ENCODE measurements around the gene SGO1.

DNA sequence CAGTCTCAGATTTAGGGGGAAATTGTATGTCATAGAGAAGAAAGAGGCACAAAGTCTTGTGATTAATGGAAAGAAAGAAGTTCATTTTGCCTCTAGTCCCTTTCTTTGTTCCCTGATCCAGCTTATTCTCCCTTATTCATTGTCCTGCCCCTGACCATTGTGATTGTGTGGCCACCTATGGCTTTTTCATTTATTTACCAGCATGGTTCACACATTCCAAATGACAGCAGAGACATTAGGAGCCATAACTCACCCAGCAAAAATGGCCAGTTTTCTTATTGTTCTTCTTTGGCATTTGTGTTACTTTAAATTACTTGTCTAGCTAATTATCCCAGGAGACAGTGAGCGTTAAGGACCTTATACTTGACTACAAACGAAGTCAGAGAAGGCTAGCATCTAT, 36.3 kb upstream of the SGO1 start:
- TF ChIP-seq, protein P1, sequence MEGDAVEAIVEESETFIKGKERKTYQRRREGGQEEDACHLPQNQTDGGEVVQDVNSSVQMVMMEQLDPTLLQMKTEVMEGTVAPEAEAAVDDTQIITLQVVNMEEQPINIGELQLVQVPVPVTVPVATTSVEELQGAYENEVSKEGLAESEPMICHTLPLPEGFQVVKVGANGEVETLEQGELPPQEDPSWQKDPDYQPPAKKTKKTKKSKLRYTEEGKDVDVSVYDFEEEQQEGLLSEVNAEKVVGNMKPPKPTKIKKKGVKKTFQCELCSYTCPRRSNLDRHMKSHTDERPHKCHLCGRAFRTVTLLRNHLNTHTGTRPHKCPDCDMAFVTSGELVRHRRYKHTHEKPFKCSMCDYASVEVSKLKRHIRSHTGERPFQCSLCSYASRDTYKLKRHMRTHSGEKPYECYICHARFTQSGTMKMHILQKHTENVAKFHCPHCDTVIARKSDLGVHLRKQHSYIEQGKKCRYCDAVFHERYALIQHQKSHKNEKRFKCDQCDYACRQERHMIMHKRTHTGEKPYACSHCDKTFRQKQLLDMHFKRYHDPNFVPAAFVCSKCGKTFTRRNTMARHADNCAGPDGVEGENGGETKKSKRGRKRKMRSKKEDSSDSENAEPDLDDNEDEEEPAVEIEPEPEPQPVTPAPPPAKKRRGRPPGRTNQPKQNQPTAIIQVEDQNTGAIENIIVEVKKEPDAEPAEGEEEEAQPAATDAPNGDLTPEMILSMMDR (IDR thresholded peaks at IDR 0.05): no peak
- TF ChIP-seq, protein P2, sequence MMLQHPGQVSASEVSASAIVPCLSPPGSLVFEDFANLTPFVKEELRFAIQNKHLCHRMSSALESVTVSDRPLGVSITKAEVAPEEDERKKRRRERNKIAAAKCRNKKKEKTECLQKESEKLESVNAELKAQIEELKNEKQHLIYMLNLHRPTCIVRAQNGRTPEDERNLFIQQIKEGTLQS (CRISPR knock-in tag; conservative IDR thresholded peaks at IDR 0.05): no peak
- TF ChIP-seq, protein P3, sequence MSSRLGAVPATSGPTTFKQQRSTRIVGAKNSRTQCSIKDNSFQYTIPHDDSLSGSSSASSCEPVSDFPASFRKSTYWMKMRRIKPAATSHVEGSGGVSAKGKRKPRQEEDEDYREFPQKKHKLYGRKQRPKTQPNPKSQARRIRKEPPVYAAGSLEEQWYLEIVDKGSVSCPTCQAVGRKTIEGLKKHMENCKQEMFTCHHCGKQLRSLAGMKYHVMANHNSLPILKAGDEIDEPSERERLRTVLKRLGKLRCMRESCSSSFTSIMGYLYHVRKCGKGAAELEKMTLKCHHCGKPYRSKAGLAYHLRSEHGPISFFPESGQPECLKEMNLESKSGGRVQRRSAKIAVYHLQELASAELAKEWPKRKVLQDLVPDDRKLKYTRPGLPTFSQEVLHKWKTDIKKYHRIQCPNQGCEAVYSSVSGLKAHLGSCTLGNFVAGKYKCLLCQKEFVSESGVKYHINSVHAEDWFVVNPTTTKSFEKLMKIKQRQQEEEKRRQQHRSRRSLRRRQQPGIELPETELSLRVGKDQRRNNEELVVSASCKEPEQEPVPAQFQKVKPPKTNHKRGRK (CRISPR knock-in tag; IDR thresholded peaks at IDR 0.05; ENCODE audit: borderline replicate concordance): no peak
- TF ChIP-seq, protein P4, sequence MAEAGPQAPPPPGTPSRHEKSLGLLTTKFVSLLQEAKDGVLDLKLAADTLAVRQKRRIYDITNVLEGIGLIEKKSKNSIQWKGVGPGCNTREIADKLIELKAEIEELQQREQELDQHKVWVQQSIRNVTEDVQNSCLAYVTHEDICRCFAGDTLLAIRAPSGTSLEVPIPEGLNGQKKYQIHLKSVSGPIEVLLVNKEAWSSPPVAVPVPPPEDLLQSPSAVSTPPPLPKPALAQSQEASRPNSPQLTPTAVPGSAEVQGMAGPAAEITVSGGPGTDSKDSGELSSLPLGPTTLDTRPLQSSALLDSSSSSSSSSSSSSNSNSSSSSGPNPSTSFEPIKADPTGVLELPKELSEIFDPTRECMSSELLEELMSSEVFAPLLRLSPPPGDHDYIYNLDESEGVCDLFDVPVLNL (CRISPR knock-in tag; IDR thresholded peaks at IDR 0.05; ENCODE audit: borderline replicate concordance, low read depth): no peak
- TF ChIP-seq ESRRA (CRISPR knock-in tag; IDR thresholded peaks at IDR 0.05; ENCODE audit: borderline replicate concordance) (no peak), NFYB (CRISPR knock-in tag; conservative IDR thresholded peaks at IDR 0.05; ENCODE audit: low read depth) (no peak)
